Ovary (tissue), 3 donors: ENCODE data around the gene USP31.

Source experiments
- CTCF ChIP-seq, 3 donors: fragments of 450-650 bp in 2 of 3; fragments of 200-600 bp in 1 of 3; IDR thresholded peaks; one replicate each; pipeline versions ENCODE4 v1.5.1 to v1.8.0; 2016 to 2022; ENCODE audit warnings: antibody characterized with exemption in 3 of 3, mild to moderate bottlenecking in 1 of 3
- POLR2A ChIP-seq: fragments of 450-650 bp; IDR thresholded peaks from one replicate; pipeline ENCODE4 v1.6.1; 2017; ENCODE audit warnings: antibody characterized with exemption, mild to moderate bottlenecking, moderate library complexity
- donor health status: DM: no; HTN: no; CAD: no.

GRCh38 chr16:23052908-23053580, 96.2 kb downstream of the USP31 start:
- TF ChIP-seq POLR2A (no peak), CTCF (IDR thresholded peaks at IDR 0.05) (no peak)
